DMS79 (cell line): ENCODE data around the gene ING5.
"Not testable (repeated sequence)": the region's sequence is repeated elsewhere in the genome, so short reads cannot be mapped to it uniquely, and the experiment has no call there.

ENCODE experiments used
- DNase-seq: peaks from one replicate; lab custom pipeline; 2025; lab: John Stamatoyannopoulos, UW

Gene ING5

GRCh38 chr2:241706537-241706936 lies 4.7 kb downstream of the ING5 start:
- no peak for DNase-seq

GRCh38 chr2:241708879-241709278 lies 7.0 kb downstream of the ING5 start:
- DNase-seq: no peak

GRCh38 chr2:241719093-241719492 lies 17.3 kb downstream of the ING5 start:
- no peak for DNase-seq

- no peak for DNase-seq
These were observed 18.3 kb downstream of the ING5 start for GRCh38 chr2:241720099-241720498.

GRCh38 chr2:241720560-241720959 lies 18.7 kb downstream of the ING5 start:
- DNase-seq: no peak

- no peak for DNase-seq
These were observed 20.0 kb downstream of the ING5 start for GRCh38 chr2:241721852-241722251.

GRCh38 chr2:241722896-241723454 lies 21.1 kb downstream of the ING5 start:
- DNase-seq: no peak

GRCh38 chr2:241724259-241724974 lies 22.6 kb downstream of the ING5 start:
- no peak for DNase-seq

- DNase-seq: no peak
These were observed 23.4 kb downstream of the ING5 start for GRCh38 chr2:241724975-241725870.

- DNase-seq: no peak
These were observed 24.6 kb downstream of the ING5 start for GRCh38 chr2:241726459-241726858.

GRCh38 chr2:241728000-241728399 lies 26.2 kb downstream of the ING5 start:
- DNase-seq: no peak

- DNase-seq: no peak
These were observed 26.8 kb downstream of the ING5 start for GRCh38 chr2:241728627-241729026.

GRCh38 chr2:241729868-241730267 lies 28.0 kb downstream of the ING5 start:
- no peak for DNase-seq

GRCh38 chr2:241730671-241731293 lies 28.9 kb downstream of the ING5 start:
- DNase-seq: no peak

GRCh38 chr2:241732513-241733186 lies 30.8 kb downstream of the ING5 start:
- DNase-seq: not testable (repeated sequence)

- DNase-seq: no peak
These were observed 31.8 kb downstream of the ING5 start for GRCh38 chr2:241733391-241734207.

GRCh38 chr2:241734208-241734466 lies 32.3 kb downstream of the ING5 start:
- DNase-seq: no peak

GRCh38 chr2:241734467-241735208 lies 32.8 kb downstream of the ING5 start, which contains the start of gene D2HGDH:
Gene D2HGDH (plus strand): TSS chr2:241734630. CDS start chr2:241735225, 595 bp downstream.
- DNase-seq: peak; percentile 30

GRCh38 chr2:241736111-241736510 lies 34.3 kb downstream of the ING5 start:
- no peak for DNase-seq

GRCh38 chr2:241738040-241738686 lies 36.3 kb downstream of the ING5 start:
- no peak for DNase-seq
